Measurements from ENCODE around the gene HOXA10.

HOXA10 gene

DNA sequence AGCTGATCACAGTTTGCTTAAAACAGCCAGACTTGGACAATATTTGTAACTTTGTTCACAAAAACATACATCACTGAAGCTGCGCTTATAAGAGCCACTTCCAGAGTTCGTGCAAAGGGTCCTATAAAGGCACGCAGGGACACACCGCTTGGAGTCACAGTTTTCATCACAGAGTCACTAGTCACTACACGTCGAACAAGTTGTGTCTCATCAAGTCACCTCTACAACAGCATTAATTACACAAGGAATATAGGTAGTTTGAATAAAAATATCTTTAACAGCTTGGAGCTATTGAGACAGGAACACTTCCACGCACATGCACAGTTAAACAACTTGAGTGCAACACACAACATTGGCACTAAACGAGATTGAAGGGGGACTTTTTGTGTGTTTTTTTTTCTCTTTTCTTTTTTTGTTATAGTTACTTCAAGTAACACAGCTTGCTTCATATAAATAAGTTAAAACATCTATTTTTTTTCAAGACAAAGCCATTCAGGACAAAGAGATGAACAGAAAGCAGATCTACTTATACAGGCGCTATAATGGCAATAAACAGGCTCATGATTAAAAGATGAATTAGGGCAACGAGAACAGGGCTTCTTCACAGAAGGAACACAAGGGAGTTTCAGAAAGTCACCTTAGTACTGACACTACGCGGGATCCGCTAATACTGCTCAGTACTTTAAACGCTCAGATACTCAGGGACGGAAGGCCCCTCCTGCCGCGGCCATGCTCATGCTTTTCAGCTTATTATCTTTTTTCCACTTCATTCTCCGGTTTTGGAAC lies 32.8 kb downstream of the HOXA10 start:
- Histone ChIP-seq H3K36me3 (ENCODE audit: insufficient read depth, low read length) (peaks cover 28% of the 10 kb centered on the region), H3K27me3 (ENCODE audit: control insufficient read depth in 1 of 2, insufficient read depth in 2 of 2, low read length in 2 of 2) (no peaks in the 10 kb centered on the region), H3K9ac (ENCODE audit: low read length) (peak overlapping the region; percentile 47), H3K27ac (ENCODE audit: low read depth, low read length) (peak overlapping the region; percentile 40), H3K4me3 (ENCODE audit: low read depth in 1 of 2, low read length in 2 of 2) (peak overlapping the region in 1 of 2 donors; percentile 71), H3K4me1 (ENCODE audit: insufficient read depth, low read length) (peaks cover 43% of the 10 kb centered on the region), H3K9me3 (ENCODE audit: low read length) (no peaks in the 10 kb centered on the region)

DNA sequence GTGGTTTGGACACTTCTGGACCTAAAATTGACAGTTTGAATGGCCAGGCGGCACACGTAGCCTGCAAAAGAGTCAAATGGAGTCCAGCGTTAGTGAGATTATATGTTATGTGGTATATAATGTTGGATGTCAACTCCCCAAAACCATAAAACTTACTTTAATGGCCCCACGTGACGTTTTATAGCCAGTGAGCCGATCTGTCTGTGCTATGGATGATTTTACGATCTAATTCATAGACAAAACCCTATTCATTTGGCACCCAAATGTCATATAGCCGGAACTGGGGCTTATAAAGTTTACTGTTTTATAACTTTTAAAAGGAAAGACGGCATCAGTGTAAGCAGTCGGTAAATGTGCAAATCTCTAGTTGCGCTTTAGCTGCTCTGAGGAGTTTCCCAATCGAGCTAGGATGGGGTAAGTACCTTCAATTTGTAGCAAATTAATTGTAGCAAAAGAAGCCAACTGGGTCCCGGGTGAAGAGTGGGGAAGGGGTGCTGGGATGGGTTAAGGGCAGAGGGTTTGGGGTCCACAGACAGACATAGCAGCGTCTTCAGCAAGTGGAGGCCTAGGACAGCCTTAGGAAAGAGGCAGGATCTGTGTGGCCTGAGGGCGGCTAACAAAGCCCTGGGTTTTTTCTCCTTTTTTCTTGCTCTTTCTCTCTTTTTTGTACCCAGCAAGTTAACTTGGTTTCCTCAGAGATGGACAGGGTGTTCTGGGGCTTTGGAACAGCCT lies 33.8 kb downstream of the HOXA10 start:
- peaks cover 52% of the 10 kb centered on the region for H3K4me1 ChIP-seq (ENCODE audit: insufficient read depth, low read length)
- H3K9me3 ChIP-seq (ENCODE audit: low read length), result no peaks in the 10 kb centered on the region
- peak overlapping the region; percentile 54 for H3K27ac ChIP-seq (ENCODE audit: low read depth, low read length)
- H3K36me3 ChIP-seq (ENCODE audit: insufficient read depth, low read length), result peaks cover 24% of the 10 kb centered on the region
- peak overlapping the region in 1 of 2 donors; percentile 39 for H3K4me3 ChIP-seq (ENCODE audit: low read depth in 1 of 2, low read length in 2 of 2)
- no peaks in the 10 kb centered on the region for H3K27me3 ChIP-seq (ENCODE audit: control insufficient read depth in 1 of 2, insufficient read depth in 2 of 2, low read length in 2 of 2)
- H3K9ac ChIP-seq (ENCODE audit: low read length), result no peak overlapping the region

DNA sequence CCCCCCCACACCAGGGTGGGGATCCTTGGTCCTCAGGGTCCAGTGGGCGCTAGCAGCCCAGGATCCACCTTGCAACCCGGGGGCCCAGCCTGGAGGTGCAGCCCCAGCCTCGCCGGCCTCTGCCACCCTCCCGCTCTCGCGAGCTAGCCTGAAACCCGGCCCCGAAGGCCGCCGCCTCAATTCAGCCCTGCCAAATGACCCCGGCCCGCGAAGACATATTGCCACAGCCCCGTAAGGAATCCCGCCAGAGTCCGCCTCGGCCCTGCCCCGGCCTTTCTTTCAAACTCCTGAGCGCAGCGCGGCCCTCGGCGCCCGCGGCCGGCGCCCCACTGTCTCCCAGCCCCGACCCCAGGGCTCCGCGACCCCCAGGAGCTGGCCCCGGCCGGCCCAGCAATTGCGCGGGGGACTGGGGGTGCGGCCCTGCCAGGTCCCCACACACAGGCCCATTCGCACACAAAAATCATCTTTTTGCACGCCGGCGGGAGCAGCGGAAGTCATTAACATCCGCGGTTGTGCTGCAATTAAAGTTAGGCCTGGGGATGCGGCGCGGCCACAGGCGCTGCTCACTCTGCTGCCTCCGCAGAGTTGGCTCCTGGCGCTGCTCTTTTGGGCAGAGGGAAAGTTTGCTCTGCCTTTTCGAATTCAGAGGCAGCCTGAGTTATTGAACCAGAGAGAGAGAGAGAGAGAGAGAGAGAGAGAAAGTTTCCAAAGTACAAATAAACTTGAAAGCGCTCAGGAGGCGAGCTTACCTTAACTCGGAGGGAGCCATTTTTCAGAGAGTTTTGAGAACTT lies 34.6 kb downstream of the HOXA10 start:
- H3K4me3 ChIP-seq (ENCODE audit: low read depth in 1 of 2, low read length in 2 of 2), result peak overlapping the region in 1 of 2 donors; percentile 39
- peaks cover 59% of the 10 kb centered on the region for H3K4me1 ChIP-seq (ENCODE audit: insufficient read depth, low read length)
- no peaks in the 10 kb centered on the region for H3K27me3 ChIP-seq (ENCODE audit: control insufficient read depth in 1 of 2, insufficient read depth in 2 of 2, low read length in 2 of 2)
- H3K36me3 ChIP-seq (ENCODE audit: insufficient read depth, low read length), result peaks cover 17% of the 10 kb centered on the region
- no peaks in the 10 kb centered on the region for H3K9me3 ChIP-seq (ENCODE audit: low read length)
- peak overlapping the region; percentile 59 for H3K27ac ChIP-seq (ENCODE audit: low read depth, low read length)
- no peak overlapping the region for H3K9ac ChIP-seq (ENCODE audit: low read length)

DNA sequence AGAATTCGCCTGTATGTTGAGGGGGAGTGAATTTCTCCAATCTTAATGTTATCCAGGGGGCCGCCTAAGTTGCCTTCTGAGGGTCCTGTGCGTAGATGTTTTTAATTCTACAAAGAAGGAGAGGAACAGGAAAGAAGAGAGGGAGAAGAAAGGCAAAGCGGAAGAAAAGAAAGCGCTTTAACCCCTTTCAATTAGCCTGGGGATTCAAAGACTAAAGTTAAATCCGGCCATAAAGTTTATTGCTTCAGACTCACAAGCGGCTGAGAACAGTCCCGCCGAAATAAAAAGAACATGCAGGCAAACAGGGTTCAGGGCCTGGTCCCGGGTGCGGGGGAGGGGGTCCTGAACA lies 35.2 kb downstream of the HOXA10 start:
- peak overlapping the region in 1 of 2 donors; percentile 39 for H3K4me3 ChIP-seq (ENCODE audit: low read depth in 1 of 2, low read length in 2 of 2)
- H3K27me3 ChIP-seq (ENCODE audit: control insufficient read depth in 1 of 2, insufficient read depth in 2 of 2, low read length in 2 of 2), result no peaks in the 10 kb centered on the region
- H3K9ac ChIP-seq (ENCODE audit: low read length), result no peak overlapping the region
- H3K4me1 ChIP-seq (ENCODE audit: insufficient read depth, low read length), result peaks cover 59% of the 10 kb centered on the region
- H3K27ac ChIP-seq (ENCODE audit: low read depth, low read length), result peak overlapping the region; percentile 59
- peaks cover 12% of the 10 kb centered on the region for H3K36me3 ChIP-seq (ENCODE audit: insufficient read depth, low read length)
- H3K9me3 ChIP-seq (ENCODE audit: low read length), result no peaks in the 10 kb centered on the region

DNA sequence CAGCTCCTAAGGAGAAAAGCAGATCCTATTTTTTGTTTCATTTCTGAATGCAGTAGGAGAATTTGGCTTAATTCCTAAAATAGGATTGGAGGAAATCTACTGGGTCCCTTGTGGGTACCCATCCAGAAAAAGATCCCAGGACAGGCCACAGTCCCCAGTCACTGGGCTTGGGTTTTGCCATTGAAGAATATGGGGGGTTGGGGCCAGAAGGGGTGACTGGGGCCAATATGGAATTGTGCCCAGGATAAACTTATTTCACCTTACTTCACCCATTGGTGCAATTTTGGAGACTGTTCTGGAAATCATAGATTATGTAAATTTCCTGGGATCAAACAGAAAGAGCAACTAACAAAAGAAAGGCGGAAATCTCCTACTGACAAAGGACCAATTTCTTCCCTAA lies 35.6 kb downstream of the HOXA10 start:
- peaks cover 64% of the 10 kb centered on the region for H3K4me1 ChIP-seq (ENCODE audit: insufficient read depth, low read length)
- peak overlapping the region; percentile 59 for H3K27ac ChIP-seq (ENCODE audit: low read depth, low read length)
- peaks cover 9% of the 10 kb centered on the region for H3K36me3 ChIP-seq (ENCODE audit: insufficient read depth, low read length)
- H3K27me3 ChIP-seq (ENCODE audit: control insufficient read depth in 1 of 2, insufficient read depth in 2 of 2, low read length in 2 of 2), result no peaks in the 10 kb centered on the region
- H3K9ac ChIP-seq (ENCODE audit: low read length), result no peak overlapping the region
- H3K9me3 ChIP-seq (ENCODE audit: low read length), result no peaks in the 10 kb centered on the region
- no peak overlapping the region for H3K4me3 ChIP-seq (ENCODE audit: low read depth in 1 of 2, low read length in 2 of 2)

DNA sequence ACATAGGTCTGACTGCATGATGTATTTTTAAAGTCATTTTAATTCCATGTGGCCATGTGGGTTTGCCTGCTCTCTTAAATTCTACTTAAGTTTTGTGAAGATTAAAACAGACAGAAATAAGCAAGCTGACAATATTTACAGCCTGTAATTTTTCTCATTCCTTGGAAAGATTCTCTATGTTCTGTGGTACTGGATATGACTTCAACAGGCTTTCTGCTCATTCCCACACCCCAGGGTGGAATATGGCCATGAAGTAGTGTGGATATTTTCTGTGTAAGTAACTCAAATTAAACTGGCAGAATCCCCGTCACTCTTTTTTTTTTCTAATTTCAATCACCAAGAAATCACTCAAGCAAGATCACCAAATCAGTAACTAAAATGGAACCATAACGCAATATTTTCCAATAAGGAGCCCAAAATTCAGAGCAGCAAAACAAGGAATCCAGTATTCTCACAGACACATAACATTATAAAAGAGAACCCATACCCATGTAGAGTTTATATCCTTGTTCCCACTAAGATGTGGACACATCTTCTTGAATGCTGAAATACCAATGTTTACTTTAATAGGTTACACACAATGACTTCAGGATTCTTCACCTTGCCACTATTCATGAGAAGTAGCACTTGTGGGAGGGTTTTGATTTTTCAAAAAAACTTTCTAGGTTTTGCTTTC lies 36.3 kb downstream of the HOXA10 start:
- H3K9ac ChIP-seq (ENCODE audit: low read length), result peak overlapping the region; percentile 46

DNA sequence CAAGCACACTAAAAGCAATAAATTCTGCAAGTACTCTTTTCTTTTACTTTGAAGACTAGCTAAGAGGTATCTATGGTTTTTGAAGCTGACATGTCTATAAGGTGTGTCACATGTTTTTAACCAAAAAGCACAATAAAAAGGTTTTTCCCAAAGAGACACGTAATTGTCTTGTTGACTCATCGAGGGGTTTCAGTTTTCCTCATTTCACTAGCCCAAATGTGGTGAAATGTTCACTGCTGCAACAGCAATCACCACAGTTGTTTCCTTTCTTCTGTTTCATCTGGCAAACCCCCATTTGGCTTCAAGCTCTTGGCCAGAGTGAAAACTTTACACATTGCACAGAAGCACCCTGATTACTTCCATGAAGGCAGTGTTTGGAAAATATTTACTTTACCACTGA lies 39.7 kb downstream of the HOXA10 start:
- Histone ChIP-seq H3K9me3 (ENCODE audit: low read length) (no peaks in the 10 kb centered on the region), H3K4me1 (ENCODE audit: insufficient read depth, low read length) (peaks cover 78% of the 10 kb centered on the region), H3K27me3 (ENCODE audit: control insufficient read depth in 1 of 2, insufficient read depth in 2 of 2, low read length in 2 of 2) (no peaks in the 10 kb centered on the region), H3K9ac (ENCODE audit: low read length) (peak overlapping the region; percentile 6), H3K36me3 (ENCODE audit: insufficient read depth, low read length) (no peaks in the 10 kb centered on the region), H3K27ac (ENCODE audit: low read depth, low read length) (peak overlapping the region; percentile 28), H3K4me3 (ENCODE audit: low read depth in 1 of 2, low read length in 2 of 2) (no peak overlapping the region)

More for the DNA sequence above, 36.3 kb downstream of the HOXA10 start:
- no peaks in the 10 kb centered on the region for H3K9me3 ChIP-seq (ENCODE audit: low read length)
- H3K27ac ChIP-seq (ENCODE audit: low read depth, low read length), result peak overlapping the region; percentile 59
- peaks cover 71% of the 10 kb centered on the region for H3K4me1 ChIP-seq (ENCODE audit: insufficient read depth, low read length)
- peaks cover 9% of the 10 kb centered on the region for H3K36me3 ChIP-seq (ENCODE audit: insufficient read depth, low read length)
- H3K4me3 ChIP-seq (ENCODE audit: low read depth in 1 of 2, low read length in 2 of 2), result no peak overlapping the region
- H3K27me3 ChIP-seq (ENCODE audit: control insufficient read depth in 1 of 2, insufficient read depth in 2 of 2, low read length in 2 of 2), result no peaks in the 10 kb centered on the region

DNA sequence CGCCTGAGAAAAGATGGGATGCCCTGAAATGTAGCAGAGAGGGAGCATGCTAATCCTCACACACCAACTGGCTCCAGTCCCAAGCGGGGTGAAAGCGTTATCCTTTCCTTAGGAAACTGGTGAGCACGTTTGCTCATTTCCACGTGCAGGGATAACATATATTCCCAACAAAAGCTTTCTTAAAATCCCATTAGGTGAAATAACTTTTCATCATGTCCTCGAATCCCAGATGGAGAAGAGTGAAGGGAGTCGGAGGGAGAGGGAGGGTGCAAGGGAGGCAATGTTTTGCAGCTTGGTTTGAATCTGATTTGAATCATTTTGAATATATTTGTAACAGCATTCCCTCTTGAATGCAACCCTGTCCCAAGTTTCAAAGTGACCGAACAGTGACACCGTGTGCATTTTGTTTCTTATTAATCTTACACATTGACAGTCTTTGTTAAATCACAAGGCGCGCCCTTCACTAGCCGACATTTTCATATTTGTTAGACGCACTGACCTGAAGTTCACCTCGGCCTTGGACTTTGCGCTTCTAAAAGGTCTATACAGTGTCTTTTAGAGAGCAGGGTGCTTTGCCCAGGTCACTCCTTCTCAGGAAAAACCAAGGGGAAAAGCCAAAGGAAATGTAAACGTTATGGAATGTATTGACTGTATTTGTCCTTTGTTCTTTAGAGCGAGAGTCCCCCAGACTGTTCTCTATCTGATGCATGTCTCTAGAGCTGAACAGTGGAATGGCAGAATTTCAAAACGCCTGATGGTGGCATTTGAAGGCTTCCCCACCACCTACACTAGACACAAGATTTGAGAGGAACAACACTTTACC lies 40.5 kb downstream of the HOXA10 start:
- H3K4me1 ChIP-seq (ENCODE audit: insufficient read depth, low read length), result peaks cover 82% of the 10 kb centered on the region
- no peaks in the 10 kb centered on the region for H3K36me3 ChIP-seq (ENCODE audit: insufficient read depth, low read length)
- no peak overlapping the region for H3K4me3 ChIP-seq (ENCODE audit: low read depth in 1 of 2, low read length in 2 of 2)
- H3K9ac ChIP-seq (ENCODE audit: low read length), result peak overlapping the region; percentile 6
- peak overlapping the region; percentile 35 for H3K27ac ChIP-seq (ENCODE audit: low read depth, low read length)
- H3K9me3 ChIP-seq (ENCODE audit: low read length), result no peaks in the 10 kb centered on the region
- no peaks in the 10 kb centered on the region for H3K27me3 ChIP-seq (ENCODE audit: control insufficient read depth in 1 of 2, insufficient read depth in 2 of 2, low read length in 2 of 2)

DNA sequence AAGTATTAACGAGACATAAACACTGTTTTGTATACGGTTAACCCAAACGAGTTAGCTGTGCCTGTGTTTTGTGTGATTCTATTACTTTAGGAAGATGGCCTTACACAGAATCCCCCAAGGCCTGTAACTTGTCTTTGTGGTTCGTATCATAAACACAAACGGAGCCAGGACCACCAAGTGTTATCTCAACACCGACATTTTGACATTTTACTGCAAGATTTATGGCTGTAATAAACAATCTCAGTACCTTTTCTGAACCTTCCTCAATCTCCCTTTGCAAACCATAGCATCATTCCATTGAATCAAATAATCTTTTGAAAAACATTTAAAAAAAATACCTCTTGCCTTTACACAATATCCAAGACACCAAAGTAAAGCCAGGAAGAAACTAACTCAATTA lies 41.1 kb downstream of the HOXA10 start:
- H3K9ac ChIP-seq (ENCODE audit: low read length), result no peak overlapping the region
- H3K9me3 ChIP-seq (ENCODE audit: low read length), result no peaks in the 10 kb centered on the region
- no peak overlapping the region for H3K4me3 ChIP-seq (ENCODE audit: low read depth in 1 of 2, low read length in 2 of 2)
- H3K4me1 ChIP-seq (ENCODE audit: insufficient read depth, low read length), result peaks cover 82% of the 10 kb centered on the region
- H3K27ac ChIP-seq (ENCODE audit: low read depth, low read length), result peak overlapping the region; percentile 35
- no peaks in the 10 kb centered on the region for H3K36me3 ChIP-seq (ENCODE audit: insufficient read depth, low read length)
- no peaks in the 10 kb centered on the region for H3K27me3 ChIP-seq (ENCODE audit: control insufficient read depth in 1 of 2, insufficient read depth in 2 of 2, low read length in 2 of 2)

DNA sequence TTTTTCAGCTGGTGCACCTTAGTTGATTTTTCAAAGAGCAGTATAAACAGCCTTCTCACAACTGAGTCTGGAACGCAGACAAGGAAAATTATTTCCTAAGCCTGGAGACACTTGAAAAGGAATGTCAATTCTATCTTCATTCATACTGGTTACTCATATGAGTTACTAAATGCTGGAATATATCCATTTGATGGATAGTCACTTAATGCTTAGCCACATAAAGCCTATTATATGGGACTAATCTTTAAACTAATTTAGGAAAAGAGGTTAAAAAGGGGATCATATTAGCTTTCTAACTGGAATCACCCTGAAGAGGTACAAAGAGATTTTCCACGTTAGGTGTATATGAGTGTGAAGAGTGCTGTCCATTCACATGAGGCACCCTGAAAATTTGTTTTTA lies 41.9 kb downstream of the HOXA10 start:
- Histone ChIP-seq H3K4me3 (ENCODE audit: low read depth in 1 of 2, low read length in 2 of 2) (no peak overlapping the region), H3K27me3 (ENCODE audit: control insufficient read depth in 1 of 2, insufficient read depth in 2 of 2, low read length in 2 of 2) (no peaks in the 10 kb centered on the region), H3K9ac (ENCODE audit: low read length) (no peak overlapping the region), H3K9me3 (ENCODE audit: low read length) (no peaks in the 10 kb centered on the region), H3K36me3 (ENCODE audit: insufficient read depth, low read length) (no peaks in the 10 kb centered on the region), H3K4me1 (ENCODE audit: insufficient read depth, low read length) (peaks cover 82% of the 10 kb centered on the region), H3K27ac (ENCODE audit: low read depth, low read length) (peak overlapping the region; percentile 17)

Measured in muscle layer of colon (tissue), 2 donors.